ENCODE data around the gene CA5A.

GRCh38 chr16:87842209-87842869 is 94.0 kb downstream of the CA5A start:
- no peak for TF ChIP-seq CTCF (IDR thresholded peaks at IDR 0.05; ENCODE audit: insufficient read depth, low read length)
- no peak for TF ChIP-seq REST (IDR thresholded peaks at IDR 0.05; ENCODE audit: insufficient replicate concordance, low read depth)
- no peak for TF ChIP-seq POLR2AphosphoS5 (IDR thresholded peaks at IDR 0.05; ENCODE audit: low read depth)

All from HL-60 (cell line).